HG03354 (cell line): ENCODE data around the gene RPL13A.
"Not testable (repeated sequence)": the region's sequence is repeated elsewhere in the genome, so short reads cannot be mapped to it uniquely, and the experiment has no call there.

Experiments used
- ATAC-seq: cut with Tn5 transposase; IDR thresholded peaks from one replicate; pipeline ENCODE4 v1.9.1; 2021; ENCODE audit warnings: mild to moderate bottlenecking; ENCODE audit not compliant: unreplicated experiment, poor library complexity, severe bottlenecking

RPL13A gene

DNA sequence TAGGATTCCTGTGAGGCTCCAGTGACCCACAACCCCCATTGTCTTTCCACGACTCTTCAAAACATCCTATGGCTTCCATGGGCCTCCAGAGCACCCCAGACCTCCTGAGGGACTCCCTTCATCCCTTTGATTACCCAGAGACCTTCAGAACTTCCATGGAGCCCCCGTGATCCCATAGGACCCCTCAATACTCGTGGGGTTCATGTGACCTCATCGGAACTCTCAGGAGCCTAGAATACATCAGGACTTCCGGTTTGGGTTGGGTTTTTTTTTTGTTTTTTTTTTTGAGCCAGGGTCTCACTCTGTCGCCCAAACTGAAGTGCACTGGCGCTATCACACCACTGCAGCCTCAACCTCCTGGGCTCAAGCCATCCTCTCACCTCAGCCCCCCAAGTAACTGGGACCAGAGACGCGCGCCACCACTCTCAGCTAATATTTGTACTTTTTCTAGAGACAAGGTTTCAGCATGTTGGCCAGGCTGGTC, 33.6 kb upstream of the RPL13A start:
- ATAC-seq = no peak

GRCh38 chr19:49455773-49456172, 31.6 kb upstream of the RPL13A start:
- ATAC-seq = no peak

DNA sequence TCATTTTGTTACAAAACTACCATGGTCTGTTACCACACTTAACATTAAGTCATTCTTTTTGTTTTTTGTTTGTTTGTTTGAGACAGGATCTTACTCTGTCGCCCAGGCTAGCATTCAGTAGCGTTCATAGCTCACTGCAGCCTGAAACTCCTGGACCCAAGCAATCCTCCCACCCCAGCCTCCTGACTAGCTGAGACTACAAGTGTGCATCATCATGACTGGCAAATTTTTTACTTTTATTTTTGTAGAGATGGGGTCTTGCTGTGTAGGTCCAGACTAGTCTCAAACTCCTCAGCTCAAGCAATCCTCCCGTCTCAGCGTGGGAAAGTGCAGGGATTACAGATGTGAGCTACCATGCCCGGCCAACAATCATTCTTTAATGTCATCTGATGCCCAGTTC, 31.1 kb upstream of the RPL13A start:
- no peak for ATAC-seq

- no peak for ATAC-seq
Measured at GRCh38 chr19:49458567-49458903, 28.9 kb upstream of the RPL13A start.

GRCh38 chr19:49459388-49459787, 28.0 kb upstream of the RPL13A start:
- no peak for ATAC-seq

DNA sequence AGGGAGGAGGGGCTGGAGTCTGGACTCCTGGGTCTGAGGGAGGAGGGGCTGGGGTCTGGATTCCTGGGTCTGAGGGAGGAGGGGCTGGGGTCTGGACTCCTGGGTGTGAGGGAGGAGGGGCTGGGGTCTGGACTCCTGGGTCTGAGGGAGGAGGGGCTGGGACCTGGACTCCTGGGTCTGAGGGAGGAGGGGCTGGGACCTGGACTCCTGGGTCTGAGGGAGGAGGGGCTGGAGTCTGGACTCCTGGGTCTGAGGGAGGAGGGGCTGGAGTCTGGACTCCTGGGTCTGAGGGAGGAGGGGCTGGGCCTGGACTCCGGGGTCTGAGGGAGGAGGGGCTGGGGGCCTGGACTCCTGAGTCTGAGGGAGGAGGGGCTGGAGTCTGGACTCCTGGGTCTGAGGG, 26.3 kb upstream of the RPL13A start:
- ATAC-seq = not testable (repeated sequence)

GRCh38 chr19:49461656-49462055, 25.8 kb upstream of the RPL13A start:
- ATAC-seq = no peak

GRCh38 chr19:49462492-49462891, 24.9 kb upstream of the RPL13A start:
- ATAC-seq = no peak

- ATAC-seq = no peak
Measured at GRCh38 chr19:49463960-49464740, 23.3 kb upstream of the RPL13A start.

- ATAC-seq = no peak
Measured at GRCh38 chr19:49465371-49465770, 22.0 kb upstream of the RPL13A start.

DNA sequence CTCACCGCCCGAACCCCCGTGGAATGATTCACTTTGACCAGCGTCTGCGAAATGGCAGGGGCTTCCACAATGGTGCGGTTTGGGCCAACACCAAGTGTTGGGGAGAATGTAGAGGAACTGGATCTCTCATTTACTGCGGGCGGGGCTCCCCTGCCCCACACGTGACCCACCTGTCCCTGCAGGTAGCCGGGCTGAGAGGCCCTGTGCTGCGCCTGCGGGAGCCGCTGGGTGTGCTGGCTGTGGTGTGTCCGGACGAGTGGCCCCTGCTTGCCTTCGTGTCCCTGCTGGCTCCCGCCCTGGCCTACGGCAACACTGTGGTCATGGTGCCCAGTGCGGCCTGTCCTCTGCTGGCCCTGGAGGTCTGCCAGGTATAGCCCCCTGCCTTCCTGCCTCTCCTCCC, 19.2 kb upstream of the RPL13A start:
- ATAC-seq = no peak

DNA sequence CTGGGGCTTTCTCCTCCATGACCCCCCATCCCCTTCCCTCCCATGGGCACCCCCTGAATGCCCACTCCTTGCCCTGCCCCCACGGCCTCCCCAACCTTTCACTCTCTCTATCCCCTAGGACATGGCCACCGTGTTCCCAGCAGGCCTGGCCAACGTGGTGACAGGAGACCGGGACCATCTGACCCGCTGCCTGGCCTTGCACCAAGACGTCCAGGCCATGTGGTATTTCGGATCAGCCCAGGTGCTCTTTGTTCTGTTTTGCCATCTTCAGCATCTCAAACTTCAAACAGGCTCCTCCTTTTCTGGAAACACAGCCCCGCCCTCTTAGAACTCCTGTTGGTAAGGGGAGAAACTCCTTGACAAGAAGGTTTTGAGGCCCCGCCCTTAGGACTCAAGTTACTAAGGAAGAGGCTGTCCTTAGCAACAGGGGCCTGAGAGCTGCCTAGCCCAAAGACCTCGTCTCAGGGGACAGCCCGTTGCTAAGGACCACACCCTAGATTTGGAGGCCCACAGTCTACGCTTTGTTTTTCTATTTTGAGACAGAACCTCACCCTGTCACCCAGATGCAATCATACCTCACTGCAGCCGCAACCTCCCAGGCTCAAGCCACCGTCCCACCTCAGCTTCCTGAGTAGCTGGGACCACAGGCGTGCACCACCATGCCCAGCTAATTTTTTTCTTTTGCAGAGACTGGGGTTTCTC, 18.5 kb upstream of the RPL13A start:
- ATAC-seq = peak; percentile 64

DNA sequence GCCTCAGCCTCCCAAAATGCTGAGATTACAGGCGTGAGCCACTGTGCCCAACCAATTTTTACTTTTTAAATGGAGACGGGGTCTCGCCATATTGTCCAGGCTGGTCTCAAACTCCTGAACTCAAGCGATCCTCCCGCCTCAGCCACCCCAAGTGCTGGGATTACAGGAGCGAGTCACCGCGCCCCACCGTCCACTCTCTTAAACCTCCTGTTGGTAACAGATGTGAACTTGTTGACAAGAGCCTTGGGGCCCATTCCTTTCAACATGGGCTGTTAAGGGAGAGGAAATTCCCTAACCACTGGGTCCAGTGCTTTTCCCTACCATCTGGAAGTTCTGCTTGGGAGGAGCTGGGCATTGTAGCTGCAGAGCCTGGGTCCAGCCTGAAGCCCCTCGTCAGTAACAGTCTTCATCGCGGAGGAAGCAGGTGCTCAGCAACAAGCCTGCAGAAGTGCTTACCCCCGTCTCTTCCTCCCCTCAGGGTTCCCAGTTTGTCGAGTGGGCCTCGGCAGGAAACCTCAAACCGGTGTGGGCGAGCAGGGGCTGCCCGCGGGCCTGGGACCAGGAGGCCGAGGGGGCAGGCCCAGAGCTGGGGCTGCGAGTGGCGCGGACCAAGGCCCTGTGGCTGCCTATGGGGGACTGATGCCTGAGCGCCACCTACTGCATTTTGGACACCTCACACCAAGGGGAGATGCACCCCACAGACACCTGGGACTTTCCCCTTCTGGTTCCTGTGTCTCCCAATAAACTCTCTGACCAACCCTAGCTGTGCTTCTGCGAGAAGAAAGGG, 17.4 kb upstream of the RPL13A start:
- peak; percentile 41 for ATAC-seq

- ATAC-seq = no peak
Measured at GRCh38 chr19:49470615-49470978, 16.8 kb upstream of the RPL13A start.

DNA sequence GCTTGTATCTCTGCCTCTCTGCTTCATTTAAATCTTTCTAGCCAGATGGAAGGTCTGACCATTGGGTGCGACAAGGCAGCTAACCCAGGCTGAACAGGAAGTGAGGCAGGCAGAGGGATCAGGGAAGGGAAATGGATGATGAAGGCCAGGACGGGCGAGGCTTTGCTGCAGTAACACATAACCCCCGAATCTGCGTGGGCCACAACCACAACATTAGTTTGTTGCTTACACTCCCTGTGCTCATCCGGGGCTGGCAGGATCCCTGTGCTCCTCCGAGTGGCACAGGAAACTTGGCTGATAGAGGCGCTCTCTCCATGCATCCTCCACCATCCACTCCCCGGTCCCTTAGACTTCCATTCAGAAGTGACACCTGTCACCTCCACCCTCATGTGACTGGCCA, 14.5 kb upstream of the RPL13A start:
- ATAC-seq = no peak

- ATAC-seq = not testable (repeated sequence)
Measured at GRCh38 chr19:49473501-49473867, 13.9 kb upstream of the RPL13A start.

GRCh38 chr19:49473868-49474541, 13.4 kb upstream of the RPL13A start, which contains the start of gene FLT3LG:
FLT3LG (plus strand) TSS chr19:49474215; CDS start chr19:49474640, 425 bp downstream.
- peak; percentile 64 for ATAC-seq

DNA sequence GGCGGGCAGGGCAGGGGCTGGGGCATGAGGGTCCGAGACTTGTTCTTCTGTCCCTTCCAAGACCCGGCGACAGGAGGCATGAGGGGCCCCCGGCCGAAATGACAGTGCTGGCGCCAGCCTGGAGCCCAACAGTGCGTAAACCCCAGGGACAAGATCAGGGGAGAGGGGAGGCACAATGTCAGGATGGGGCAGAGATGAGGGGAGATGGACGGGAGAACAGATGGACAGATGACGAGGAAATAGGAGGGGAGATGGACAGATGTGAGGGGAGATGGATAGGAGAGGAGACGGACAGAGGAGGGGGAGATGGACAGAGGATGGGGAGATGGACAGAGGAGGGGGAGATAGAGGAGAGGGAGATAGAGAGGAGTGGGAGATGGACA, 12.9 kb upstream of the RPL13A start:
- no peak for ATAC-seq

DNA sequence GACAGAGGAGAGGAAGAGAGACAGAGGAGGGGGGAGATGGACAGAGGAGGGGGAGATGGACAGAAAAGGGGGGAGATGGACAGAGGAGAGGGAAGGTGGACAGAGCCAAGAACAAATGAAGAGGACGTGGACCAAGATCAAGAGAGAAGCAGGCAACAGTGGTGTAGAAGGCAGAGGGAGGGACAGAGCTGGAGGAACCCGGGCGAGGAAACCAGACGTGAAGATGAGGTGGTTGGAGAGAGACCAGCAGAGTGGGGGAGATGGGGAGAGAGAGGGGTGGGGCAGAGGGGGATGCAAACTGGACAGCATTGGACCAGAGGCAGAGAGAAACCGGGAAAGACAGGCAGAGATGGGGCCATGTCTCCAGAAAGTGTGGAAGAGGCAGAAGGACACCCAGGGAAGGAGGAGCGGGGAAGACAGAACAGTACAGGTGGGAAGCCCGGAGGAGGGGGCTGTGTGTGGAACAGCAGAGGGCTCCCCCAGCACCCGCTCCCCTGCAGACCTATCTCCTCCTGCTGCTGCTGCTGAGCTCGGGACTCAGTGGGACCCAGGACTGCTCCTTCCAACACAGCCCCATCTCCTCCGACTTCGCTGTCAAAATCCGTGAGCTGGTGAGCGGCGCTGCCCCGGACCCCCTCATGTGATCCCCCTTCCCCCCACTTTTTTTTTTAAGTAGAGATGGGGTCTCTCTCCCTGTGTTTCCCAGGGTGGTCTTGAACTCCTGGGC, 12.1 kb upstream of the RPL13A start:
- no peak for ATAC-seq
